Stimulated activated CD4-positive, alpha-beta T cell treated with anti-CD3 and anti-CD28 coated beads, TNF-alpha, amount 100 ng/mL, for 24 hours (primary cell): ENCODE data around the gene SMIM14.
A peak's percentile ranks its signal among the peaks of the same experiment; 100 is the strongest.
"Not testable (repeated sequence)": the region's sequence is repeated elsewhere in the genome, so short reads cannot be mapped to it uniquely, and the experiment has no call there.

Experiments used
- DNase-seq, 3 experiments: peaks; one replicate each; pipeline ENCODE4 v3.0.0-alpha.2; 2020; ENCODE audit warnings: low read depth in 3 of 3

The SMIM14 gene

DNA sequence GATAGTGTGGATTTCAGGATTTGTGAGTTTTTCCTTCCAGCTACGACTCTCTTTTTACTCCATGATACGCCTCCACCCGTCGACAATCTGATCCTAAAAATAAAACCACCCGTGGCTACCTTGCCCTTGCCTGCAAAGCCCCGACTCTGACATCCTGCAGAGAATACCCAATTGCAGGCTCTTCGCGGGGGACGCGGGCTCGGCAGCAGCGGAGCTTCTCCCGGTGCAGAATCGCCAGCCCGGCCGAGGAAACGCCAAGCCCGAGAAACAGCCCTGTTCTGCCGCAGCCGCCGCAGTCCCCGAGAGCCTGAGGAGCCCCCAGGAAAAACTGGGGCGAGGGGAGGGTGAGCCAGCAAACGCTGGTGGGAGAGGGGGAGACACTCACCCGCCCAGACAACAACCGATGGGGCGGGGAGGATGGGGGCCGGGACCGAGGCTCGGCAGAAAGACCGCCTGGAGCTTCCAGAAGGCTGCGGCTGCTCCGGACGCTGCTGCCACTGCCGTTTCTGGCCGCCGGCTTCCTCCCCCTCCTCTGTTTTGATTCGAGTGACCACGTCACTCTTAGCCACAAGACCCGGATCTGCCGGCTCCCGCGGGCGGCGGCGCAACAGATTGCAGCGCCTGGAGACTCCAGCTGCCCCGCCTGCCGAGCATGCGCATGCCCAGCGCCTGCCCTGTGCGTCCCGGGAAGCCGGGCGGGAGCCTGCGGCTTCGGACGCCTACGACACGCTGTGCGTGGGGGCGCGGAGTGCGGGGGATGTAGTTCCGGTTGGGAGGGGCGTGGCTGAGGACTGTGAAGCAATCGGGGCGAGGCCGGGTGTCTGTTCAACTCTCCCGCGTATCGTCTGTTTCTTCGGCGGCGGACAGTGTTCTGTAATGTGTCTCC is at the start of gene SMIM14:
Gene SMIM14 (minus strand): TSS at position 512 of the 886 bp plus-strand sequence. CDS start 33,720 bp downstream, outside the sequence.
- DNase-seq: peak; percentile 76 to 92 (median 84)

DNA sequence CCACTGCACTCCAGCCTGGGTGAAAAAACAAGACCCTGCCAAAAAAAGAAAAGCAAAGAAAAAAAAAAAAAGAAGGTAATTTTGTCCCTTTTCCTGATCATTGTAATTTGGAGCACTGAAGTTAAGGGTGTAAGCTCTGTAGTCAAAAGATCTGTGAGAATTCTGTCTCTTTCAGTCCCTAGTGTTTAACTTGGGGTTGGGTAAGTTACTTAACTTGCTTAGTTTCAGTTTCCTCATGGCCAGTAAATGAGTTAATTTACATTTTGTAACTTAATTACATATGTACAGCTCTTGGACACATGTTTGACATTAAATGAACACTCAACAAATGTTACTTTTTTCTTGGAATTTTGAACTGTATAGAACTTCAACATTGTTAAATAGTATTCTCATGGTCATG is 48.3 kb upstream of the SMIM14 start:
- DNase-seq: no peak

DNA sequence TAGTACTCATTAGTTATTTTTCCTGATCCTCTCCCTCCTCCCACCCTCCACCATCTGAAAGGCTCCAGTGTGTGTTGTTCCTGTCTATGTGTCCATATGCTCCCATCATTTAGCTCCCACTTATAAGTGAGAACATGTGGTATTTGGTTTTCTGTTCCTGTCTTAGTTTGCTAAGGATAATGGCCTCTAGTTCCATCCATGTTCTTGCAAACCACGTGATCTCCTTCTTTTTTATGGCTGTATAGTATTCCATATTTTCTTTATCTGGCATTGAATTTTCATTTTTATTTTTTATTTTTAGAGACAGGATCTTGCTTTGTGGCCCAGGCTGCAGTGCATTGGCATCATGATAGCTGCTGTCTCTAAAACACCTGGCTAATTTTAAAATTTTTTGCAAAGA is 47.3 kb upstream of the SMIM14 start:
- DNase-seq: no peak

DNA sequence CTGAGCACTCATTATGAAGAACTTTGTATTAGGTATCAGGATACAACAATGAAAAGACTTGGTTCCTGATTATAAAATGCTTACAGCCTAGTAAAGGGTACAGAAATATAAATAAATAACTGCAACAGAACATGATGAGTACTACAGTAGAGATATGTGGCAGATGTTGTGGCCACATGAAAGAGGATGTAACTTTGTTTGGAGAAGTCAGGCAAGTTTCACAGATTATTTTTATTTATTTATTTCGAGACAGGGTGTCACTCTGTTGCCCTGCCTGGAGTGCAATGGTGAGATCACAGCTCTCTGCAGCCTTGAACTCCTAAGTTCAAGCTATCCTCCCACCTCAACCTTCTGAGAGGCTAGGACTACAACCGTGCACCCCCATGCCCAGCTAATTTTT is 43.5 kb upstream of the SMIM14 start:
- no peak for DNase-seq

DNA sequence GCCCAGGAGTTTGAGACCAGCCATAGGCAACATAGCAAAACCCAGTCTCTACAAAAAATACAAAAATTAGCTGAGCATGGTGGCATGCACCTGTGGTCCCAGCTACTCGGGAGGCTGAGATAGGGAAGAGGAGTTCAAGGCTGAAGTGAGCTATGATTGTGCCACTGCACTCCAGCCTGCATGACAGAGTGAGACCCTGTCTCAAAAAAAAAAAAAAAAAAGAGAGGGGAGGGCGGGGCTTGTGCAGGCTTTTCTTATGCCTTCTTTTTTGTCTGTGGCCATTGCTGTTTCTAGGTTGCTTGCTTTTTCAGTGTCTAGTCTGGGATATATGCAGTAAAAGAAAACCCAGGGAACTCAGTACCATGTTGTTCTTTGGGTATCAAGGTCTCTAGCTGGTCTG is 42.3 kb upstream of the SMIM14 start:
- not testable (repeated sequence) for DNase-seq

DNA sequence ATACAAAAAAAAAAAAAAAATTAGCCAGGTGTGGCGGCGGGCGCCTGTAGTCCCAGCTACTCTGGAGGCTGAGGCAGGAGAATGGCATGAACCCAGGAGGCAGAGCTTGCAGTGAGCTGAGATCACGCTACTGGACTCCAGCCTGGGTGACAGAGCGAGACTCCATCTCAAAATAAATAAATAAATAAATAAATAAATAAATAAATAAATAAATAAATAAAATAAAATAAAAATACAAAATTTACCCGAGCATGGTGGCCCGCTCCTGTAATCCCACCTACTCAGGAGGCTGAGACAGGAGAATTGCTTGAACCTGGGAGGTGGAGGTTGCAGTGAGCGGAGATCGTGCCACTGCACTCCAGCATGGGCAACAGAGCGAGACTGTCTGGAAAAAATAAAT is 37.0 kb upstream of the SMIM14 start:
- DNase-seq: not testable (repeated sequence)

DNA sequence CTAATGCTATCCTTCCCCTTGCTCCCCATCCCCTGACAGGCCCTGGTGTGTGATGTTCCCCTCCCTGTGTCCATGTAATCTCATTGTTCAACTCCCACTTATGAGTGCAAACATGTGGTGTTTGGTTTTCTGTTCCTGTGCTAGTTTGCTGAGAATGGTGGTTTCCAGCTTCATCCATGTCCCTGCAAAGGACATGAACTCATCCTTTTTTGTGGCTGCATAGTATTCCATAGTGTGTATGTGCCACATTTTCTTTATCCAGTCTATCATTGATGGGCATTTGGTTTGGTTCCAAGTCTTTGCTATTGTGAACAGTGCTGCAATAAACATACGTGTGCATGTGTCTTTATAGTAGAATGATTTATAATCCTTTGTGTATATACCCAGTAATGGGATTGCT is 31.6 kb upstream of the SMIM14 start:
- not testable (repeated sequence) for DNase-seq

DNA sequence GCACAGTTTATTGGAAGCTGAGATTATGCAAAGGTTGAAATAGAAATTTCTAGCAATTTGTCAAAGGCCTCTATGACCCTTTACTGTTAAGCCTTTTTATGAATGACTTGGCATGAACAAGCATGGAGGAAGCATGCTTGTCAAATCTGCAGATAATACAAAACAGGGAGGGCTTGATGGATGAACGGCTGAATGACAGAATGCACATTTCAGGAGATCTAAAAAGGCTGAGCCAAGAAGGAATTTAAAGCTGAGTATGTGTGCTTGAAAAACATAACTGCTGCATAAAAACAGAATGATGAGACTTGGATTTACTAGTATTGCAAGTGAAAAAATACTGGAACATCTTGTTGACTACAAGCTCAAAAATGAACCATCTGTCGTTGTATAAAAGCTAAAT is 30.2 kb upstream of the SMIM14 start:
- DNase-seq: no peak

DNA sequence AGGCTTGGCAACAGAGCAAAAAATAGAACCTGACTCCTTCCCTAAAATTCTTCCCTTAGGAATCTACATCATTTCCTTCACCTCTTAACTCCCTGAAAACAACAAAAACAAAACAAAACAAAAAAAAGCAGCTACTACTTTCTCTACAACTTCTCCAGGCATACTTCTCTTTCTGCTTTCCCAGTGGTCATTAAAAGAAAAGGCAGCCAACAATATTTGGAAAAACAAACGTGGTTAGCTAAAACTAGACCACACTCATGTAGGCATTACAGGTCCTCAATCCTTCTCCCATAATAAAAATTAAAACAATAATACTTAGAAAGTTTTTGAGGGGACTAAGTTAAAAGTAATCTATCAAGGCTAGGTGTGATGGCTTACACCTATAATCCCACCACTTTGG is 29.0 kb upstream of the SMIM14 start:
- DNase-seq: no peak

DNA sequence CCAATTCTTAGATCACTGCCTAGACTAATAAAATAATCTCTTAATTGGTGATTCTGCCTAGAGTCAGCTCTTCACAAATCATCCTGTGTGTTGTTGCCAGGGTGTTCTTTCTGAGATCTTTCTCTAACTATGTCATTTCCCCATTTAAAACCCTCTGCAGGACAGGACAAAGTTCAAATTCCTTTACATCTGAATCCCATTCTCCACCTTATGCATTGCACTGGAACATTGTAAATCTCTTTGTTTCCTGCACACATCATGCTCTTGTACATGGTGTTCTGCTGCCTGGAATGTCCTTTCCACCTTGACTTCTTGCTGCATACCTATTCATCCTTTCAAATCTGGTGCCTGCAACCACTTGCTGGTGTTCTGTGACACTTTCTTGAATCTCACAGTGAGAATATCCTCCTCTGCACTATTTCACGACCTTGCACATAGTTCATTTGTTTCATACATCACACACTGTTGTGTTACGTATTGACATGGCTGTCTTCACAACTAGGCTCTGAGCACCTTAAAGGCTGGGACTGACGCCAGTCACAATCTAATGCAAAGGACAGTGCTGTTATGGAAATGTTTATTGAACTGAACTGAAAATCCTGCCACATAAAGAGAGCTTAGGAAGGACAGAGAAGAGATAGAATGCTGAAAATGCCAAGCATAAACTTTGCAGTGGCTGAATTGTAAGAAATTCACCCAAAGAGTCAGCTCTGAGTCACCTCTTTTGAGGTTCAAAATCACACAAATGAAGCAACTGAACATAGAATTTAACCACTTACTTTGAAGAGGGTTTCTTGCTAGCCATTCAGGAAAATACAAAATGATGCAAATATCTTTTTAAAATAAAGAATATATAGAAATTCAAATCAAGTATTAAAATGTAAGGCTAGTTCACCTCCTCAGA is 26.4 kb upstream of the SMIM14 start:
- DNase-seq: no peak

DNA sequence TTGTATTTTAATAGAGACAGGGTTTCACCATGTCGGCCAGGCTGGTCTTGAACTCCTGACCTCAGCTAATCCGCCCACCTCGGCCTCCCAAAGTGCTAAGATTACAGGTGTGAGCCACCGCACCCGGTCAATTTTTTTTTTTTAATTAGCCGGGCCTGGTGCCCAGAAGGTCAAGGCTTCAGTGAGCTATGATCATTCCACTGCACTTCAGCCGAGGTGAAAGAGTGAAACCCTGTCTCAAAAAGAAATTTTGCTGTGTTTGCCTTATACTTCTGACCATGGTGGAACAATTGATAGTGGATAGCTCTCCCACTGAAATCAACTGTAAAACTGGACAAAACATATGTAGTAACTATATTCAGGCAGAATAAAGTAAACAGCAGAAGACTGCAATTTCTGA is 24.0 kb upstream of the SMIM14 start:
- DNase-seq: no peak

DNA sequence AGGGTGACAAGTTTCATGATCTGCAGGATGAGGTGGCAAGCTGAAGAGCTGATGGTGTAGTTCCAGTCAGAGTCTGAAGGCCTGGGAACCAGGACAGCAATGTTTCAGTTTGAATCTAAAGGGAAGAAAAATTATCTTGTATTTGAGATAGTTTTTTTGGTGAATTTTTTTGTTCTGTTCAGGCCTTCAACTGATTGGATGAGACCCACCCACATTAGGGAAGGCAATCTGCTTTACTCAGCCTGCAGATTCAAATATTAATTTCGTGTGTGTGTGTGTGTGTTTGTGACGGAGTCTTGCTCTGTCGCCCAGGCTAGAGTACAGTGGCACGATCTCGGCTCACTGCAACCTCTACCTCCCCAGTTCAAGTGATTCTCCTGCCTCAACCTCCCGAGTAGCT is 22.1 kb upstream of the SMIM14 start:
- no peak for DNase-seq

DNA sequence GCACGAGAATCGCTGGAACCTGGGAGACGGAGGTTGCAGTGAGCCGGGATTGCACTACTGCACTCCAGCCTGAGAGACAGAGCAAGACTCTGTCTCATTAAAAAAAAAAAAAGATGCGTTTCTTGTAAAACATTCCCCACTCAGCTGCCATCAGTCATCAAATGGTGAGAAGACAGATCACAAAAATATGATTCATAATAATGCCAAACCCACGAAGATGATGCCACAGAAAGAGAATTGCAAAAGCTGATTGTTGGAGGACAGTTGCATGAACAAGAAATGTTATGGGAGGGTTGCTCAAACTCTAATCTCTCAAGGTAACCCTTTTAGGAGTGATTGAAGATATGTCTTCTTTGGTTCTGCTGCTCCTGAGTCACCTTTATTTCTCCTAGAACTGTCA is 21.4 kb upstream of the SMIM14 start:
- no peak for DNase-seq

DNA sequence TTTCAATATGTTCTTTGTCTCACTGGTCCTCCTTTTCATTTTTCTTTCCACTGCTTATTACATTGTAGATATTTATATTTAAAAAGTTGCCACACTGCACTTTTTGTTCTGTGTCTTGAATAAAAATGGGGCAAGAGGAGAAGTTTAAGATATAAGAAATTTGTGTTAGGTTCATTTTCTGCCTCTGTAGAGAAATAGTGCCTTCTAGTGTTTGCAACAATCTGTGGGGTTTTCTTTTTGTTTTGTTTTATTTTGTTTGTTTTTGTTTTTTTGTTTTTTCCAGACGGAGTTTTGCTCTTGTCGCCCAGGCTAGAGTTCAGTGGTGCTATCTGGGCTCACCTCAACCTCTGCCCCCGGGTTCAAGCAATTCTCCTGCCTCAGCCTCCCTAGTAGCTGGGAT is 20.1 kb upstream of the SMIM14 start:
- DNase-seq: no peak

DNA sequence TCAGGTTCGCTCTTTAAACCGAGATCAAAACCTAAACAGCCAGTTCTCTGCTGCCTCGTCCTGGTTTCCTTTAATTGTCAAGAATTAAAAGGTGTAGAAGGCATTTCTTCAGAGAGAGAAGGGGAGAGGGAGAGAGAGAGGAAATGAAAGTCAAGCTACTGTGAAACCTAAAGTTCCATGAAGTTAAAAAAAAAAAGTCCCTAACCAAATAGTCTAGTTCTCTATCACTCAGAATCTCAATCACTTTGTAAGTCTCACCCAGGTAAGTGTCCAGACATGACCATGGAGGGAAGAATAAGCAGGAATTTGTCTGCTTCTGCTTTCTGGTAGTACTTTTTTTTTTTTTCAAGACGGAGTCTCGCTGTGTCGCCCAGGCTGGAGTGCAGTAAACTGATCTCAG is 18.8 kb upstream of the SMIM14 start:
- no peak for DNase-seq

DNA sequence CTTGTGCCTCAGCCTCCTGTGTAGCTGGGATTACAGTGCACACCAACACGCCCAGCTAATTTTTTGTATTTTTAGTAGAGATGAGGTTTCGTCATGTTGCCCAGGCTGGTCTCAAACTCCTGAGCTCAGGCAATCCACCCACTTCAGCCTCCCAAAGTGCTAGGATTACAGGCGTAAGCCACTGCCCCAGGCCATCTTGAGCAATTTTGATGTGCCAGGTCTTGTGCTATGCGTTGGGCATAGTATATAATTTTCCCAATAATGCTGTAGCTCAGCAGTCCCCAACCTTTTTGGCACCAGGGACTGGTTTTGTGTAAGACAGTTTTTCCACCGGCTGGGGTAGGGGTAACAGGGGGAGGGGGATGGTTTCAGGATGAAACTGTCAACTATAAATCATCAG is 18.0 kb upstream of the SMIM14 start:
- DNase-seq: not testable (repeated sequence)

DNA sequence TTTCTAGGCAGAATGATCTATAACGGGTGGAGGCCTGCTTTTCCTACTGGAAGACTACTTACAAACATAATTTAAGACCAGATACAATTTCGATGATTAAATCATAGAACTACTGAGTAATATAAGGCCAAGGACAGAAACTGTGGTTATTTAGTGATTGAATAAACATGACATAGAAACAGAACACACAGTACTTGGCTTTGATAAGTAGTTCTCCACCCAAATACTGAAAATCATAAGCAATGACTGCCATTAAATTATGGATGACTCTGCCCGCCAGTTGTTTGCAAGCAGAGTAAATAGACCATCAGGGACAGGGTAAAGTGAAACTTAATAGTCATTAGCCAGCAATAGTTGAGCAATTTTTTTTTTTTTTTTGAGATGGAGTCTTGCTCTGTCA is 17.2 kb upstream of the SMIM14 start:
- DNase-seq: no peak

DNA sequence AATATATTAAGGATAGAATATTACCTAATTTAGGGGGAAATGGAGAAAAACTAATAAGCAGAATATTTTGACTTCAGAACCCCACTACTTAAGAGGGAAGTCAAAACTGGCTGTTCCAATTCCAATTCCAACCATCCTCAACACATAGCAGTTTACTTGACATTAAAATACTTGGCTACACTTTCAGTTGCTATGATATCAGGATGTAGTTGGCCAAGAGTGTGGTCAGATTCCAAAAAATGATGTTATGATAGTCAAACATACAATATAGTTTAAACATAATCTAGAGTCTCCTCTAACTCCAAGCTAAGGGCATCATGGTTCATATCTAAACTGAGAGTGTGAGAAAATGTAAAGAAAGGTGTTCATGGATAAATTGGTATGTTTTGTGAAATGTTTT is 16.5 kb upstream of the SMIM14 start:
- DNase-seq: no peak

DNA sequence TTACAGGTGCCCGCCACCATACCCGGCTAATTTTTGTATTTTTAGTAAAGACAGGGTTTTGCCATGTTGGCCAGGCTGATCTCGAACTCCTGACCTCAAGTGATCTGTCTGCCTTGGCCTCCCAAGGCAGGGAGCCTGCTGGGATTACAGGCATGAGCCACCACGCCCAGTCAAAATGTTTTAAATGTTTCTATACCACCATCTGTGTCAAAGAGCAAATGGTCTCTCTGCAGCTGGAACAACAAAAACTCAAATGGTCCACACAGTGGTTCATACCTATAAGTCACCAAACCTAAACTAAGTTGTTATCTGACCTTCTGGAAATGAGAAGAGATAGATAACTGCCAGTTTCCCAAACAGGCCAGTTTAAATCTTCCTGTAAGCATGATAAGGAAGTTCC is 12.9 kb upstream of the SMIM14 start:
- DNase-seq: not testable (repeated sequence)

DNA sequence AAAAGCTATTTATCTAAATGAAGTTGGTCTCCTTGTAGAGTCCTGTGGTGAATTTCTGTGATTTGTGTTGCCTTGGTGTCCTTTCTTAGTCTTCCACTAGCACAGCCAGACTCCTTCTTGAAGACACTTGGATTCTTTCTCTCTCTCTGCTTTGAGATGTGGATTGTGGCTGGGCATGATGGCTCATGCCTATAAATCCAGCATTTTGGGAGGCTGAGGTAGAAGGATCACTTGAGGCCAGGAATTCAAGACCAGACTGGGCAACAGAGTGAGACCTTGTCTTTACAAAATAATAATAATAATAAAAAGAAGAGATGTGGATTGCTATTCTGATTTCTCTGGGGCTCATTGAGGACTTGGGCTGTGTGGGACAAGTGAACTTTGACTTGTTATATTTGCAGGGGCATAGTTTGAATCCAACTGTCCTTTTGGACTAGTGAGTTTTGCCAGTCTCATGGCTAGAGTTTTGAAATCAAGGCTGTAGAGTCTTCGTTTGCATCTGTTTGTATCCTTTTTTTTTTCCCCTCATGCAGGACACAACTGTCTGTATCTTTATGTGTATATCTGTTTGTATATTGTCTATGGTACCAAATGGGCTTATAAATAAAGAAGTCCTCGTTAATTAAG is 11.1 kb upstream of the SMIM14 start:
- no peak for DNase-seq

DNA sequence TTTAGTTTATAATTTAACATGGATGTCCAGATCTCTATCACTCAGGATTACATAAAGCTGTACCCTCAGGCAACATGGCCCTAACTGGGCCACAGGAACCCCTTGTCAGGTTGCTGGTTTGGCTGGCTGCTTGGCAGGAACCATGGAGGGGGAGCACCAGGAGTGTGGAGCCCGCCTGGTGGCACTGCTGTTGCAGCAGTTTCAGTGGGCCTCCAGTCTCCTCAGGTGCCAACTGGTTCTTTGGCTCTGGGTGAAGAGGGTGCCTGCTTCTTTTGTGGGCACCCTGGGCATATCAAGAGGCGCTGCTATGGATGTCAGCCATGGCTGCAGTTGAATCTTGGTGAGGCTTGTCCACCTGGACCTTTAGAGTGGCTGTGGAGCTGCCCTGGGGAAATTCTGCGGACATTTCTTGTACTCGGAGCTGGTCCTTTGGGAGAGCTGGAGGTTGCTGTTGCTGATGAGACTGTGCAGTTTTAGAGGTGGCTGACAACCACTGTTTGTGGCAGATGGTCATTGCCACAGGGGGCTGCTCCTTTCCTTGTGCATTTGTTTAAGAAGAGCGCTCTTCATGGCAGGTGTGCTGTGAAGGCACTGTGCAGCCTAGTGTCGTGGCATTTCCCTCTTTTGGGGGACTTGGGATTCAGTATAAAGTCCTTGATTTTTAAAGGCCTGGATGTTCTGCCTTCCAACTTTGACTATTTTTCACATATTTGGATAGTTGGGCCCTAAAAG is 10.3 kb upstream of the SMIM14 start:
- no peak for DNase-seq

DNA sequence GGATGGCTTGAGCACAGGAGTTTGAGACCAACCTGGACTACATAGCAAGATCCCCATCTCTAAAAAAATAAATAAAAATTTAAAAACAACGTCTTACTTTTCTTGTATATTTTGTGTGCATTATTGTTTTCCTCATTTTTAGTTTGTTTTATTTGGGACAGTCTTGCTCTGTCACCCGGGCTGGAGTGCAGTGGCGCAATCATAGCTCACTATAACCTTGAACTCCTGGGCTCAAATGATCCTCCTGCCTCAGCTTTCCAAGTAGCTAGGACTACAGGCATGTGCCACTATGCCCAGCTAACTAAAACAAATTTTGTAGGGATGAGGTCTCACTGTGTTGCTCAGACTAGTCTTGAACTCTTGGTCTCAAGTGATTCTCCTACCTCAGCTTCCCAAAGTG is 9.5 kb upstream of the SMIM14 start:
- DNase-seq: no peak
